GM23338 (cell line): ENCODE results near the gene KDM6A. TPM values are rescaled to one million over a fixed set of nuclear protein-coding genes. Genes with fewer than 3 reads are reported as not detected.

Experiments used
- ATAC-seq: fragments of 200-7000 bp; cut with Tn5 transposase; 3 replicates; pipeline ENCODE4 v1.9.1; 2020
- DNase-seq: peaks from one replicate; pipeline ENCODE4 v3.0.0-alpha.2; 2015; ENCODE audit warnings: low spot score
- H2AFZ ChIP-seq: fragments of 200-600 bp; sonication (generic); 2 replicates; pipeline ENCODE4 v1.8.0; 2016; ENCODE audit warnings: antibody characterized with exemption, mild to moderate bottlenecking, moderate library complexity
- H3F3A ChIP-seq: fragments of 200-600 bp; sonication (generic); replicated peaks from 2 replicates; pipeline ENCODE4 v1.8.0; 2017; ENCODE audit warnings: antibody characterized with exemption, mixed run types, low read depth
- H3K27ac ChIP-seq: fragments of 200-600 bp; sonication (generic); 2 replicates; pipeline ENCODE4 v1.6.1; 2016; ENCODE audit warnings: low read depth
- H3K27me3 ChIP-seq: fragments of 200-600 bp; sonication (generic); 2 replicates; pipeline ENCODE4 v1.8.0; 2016; ENCODE audit warnings: mild to moderate bottlenecking, mixed run types, moderate library complexity; ENCODE audit not compliant: insufficient read depth
- H3K36me3 ChIP-seq: fragments of 200-600 bp; sonication (generic); 2 replicates; pipeline ENCODE4 v1.8.0; 2016; ENCODE audit warnings: mild to moderate bottlenecking; ENCODE audit not compliant: insufficient read depth
- H3K4me1 ChIP-seq: fragments of 200-600 bp; sonication (generic); 2 replicates; pipeline ENCODE4 v1.8.0; 2016; ENCODE audit warnings: mild to moderate bottlenecking, moderate library complexity; ENCODE audit not compliant: insufficient read depth
- H3K4me2 ChIP-seq: fragments of 200-600 bp; sonication (generic); 2 replicates; pipeline ENCODE4 v1.7.1; 2017; ENCODE audit warnings: mixed run types
- H3K4me3 ChIP-seq: fragments of 200-600 bp; sonication (generic); 2 replicates; pipeline ENCODE4 v1.6.1; 2016; ENCODE audit warnings: mixed run types
- H3K79me2 ChIP-seq: fragments of 200-600 bp; sonication (generic); replicated peaks from 2 replicates; pipeline ENCODE4 v1.8.0; 2017; ENCODE audit warnings: mild to moderate bottlenecking; ENCODE audit not compliant: insufficient read depth
- H3K9me2 ChIP-seq: fragments of 200-600 bp; sonication (generic); 2 replicates; pipeline ENCODE4 v1.8.0; 2017; ENCODE audit not compliant: insufficient read depth
- H4K20me1 ChIP-seq: fragments of 200-600 bp; sonication (generic); replicated peaks from 2 replicates; pipeline ENCODE4 v1.8.0; 2017; ENCODE audit warnings: mild to moderate bottlenecking; ENCODE audit not compliant: insufficient read depth
- H3K27ac Mint-ChIP-seq: 2 replicates; pipeline ENCODE4 v1.8.0; 2020; ENCODE audit warnings: inconsistent platforms, mild to moderate bottlenecking, moderate library complexity, mixed read lengths
- H3K27me3 Mint-ChIP-seq: 3 replicates; pipeline ENCODE4 v1.8.0; 2022; ENCODE audit warnings: low read depth, mild to moderate bottlenecking, moderate library complexity, mixed read lengths, inconsistent platforms; ENCODE audit not compliant: insufficient read depth, poor library complexity
- H3K36me3 Mint-ChIP-seq: 3 replicates; pipeline ENCODE4 v1.8.0; 2021; ENCODE audit warnings: low read depth, mild to moderate bottlenecking, inconsistent platforms, moderate library complexity, mixed read lengths
- H3K4me1 Mint-ChIP-seq: 3 replicates; pipeline ENCODE4 v1.8.0; 2020; ENCODE audit warnings: mild to moderate bottlenecking, inconsistent platforms, mixed read lengths
- H3K4me3 Mint-ChIP-seq: 3 replicates; pipeline ENCODE4 v1.8.0; 2021; ENCODE audit warnings: moderate library complexity, mild to moderate bottlenecking, inconsistent platforms, mixed read lengths
- H3K9me3 Mint-ChIP-seq: 3 replicates; pipeline ENCODE4 v1.8.0; 2020; ENCODE audit warnings: moderate library complexity, mild to moderate bottlenecking, inconsistent platforms, mixed read lengths
- CREB1 ChIP-seq: fragments of 250-450 bp; sonication (Bioruptor Pico); IDR thresholded peaks from 2 replicates; pipeline ENCODE4 v1.5.0; 2020; ENCODE audit warnings: low read depth, mild to moderate bottlenecking, moderate library complexity
- ETS1 ChIP-seq: IDR thresholded peaks from 2 replicates; pipeline ENCODE4 v1.6.1; 2016; ENCODE audit warnings: antibody characterized with exemption
- EZH2 ChIP-seq: fragments of 200-600 bp; sonication (generic); IDR thresholded peaks from one replicate; pipeline ENCODE4 v1.8.0; 2017; ENCODE audit warnings: antibody characterized with exemption, mild to moderate bottlenecking, low read depth; ENCODE audit not compliant: unreplicated experiment
- EZH2phosphoT487 ChIP-seq: fragments of 200-600 bp; sonication (generic); IDR thresholded peaks from one replicate; pipeline ENCODE4 v1.8.1; 2018; ENCODE audit warnings: antibody characterized with exemption; ENCODE audit not compliant: unreplicated experiment
- JUNB ChIP-seq: IDR thresholded peaks from one replicate; pipeline ENCODE4 v1.6.1; 2016; ENCODE audit warnings: antibody characterized with exemption; ENCODE audit not compliant: unreplicated experiment
- NANOG ChIP-seq: IDR thresholded peaks from 2 replicates; pipeline ENCODE4 v1.6.1; 2016; ENCODE audit warnings: antibody characterized with exemption, borderline replicate concordance
- POLR2AphosphoS5 ChIP-seq: IDR thresholded peaks from 2 replicates; pipeline ENCODE4 v1.6.1; 2016; ENCODE audit warnings: antibody characterized with exemption, low read depth
- REST ChIP-seq: IDR thresholded peaks from one replicate; pipeline ENCODE4 v1.6.1; 2018; ENCODE audit warnings: antibody characterized with exemption; ENCODE audit not compliant: unreplicated experiment
- STAT1 ChIP-seq: IDR thresholded peaks from one replicate; pipeline ENCODE4 v1.6.1; 2016; ENCODE audit warnings: antibody characterized with exemption; ENCODE audit not compliant: unreplicated experiment
- ZNF114 ChIP-seq: fragments of 250-450 bp; sonication (Bioruptor Pico); IDR thresholded peaks from 2 replicates; pipeline ENCODE4 v1.5.0; 2020; ENCODE audit warnings: mild to moderate bottlenecking, moderate library complexity
- ZNF331 ChIP-seq: fragments of 250-450 bp; sonication (Bioruptor Pico); IDR thresholded peaks from 2 replicates; pipeline ENCODE4 v1.5.0; 2020; ENCODE audit warnings: low read depth, mild to moderate bottlenecking, moderate library complexity
- ZNF462 ChIP-seq: fragments of 250-450 bp; sonication (Bioruptor Pico); IDR thresholded peaks from 2 replicates; pipeline ENCODE4 v1.5.0; 2020; ENCODE audit warnings: mild to moderate bottlenecking, moderate library complexity
- polyA plus RNA-seq: library from polyadenylated mRNA; unstranded; fragments of >200 nt; fragmentation: Nextera tagmentation; extraction: Ambion mirVana; gene quantifications from 2 replicates; pipeline ENCODE4 v1.2.1, GENCODE V29; 2016
- total RNA-seq: library from RNA; depleted of rRNA; stranded (reverse); fragments of >200 nt; shearing (Covaris generic); gene quantifications from 2 replicates; pipeline ENCODE4 v1.2.3, GENCODE V29; 2014

Gene KDM6A
- total and polyA plus RNA-seq, 2 experiments from 2014 or later: 22.8 to 102 TPM

GRCh38 chrX:45007598-45007997 is 134.6 kb downstream of the KDM6A start:
- H3F3A ChIP-seq: 0 out of 2 replicates have a peak, but pooled peaks cover 2% of the 10 kb centered on the region
- H3K27me3 ChIP-seq: no peaks in the 10 kb centered on the region
- peaks cover 21% of the 10 kb centered on the region for H3K4me1 ChIP-seq
- Mint-ChIP-seq H3K4me3 (no peak overlapping the region), H3K27ac (no peak overlapping the region), H3K9me3 (peaks cover 12% of the 10 kb centered on the region), H3K27me3 (peaks cover 3% of the 10 kb centered on the region), H3K36me3 (peaks cover 48% of the 10 kb centered on the region), H3K4me1 (peaks cover 36% of the 10 kb centered on the region)
- peaks cover 96% of the 10 kb centered on the region for H3K79me2 ChIP-seq
- DNase-seq (no peak), ATAC-seq (no peak)
- no peak overlapping the region for H3K27ac ChIP-seq
- peaks cover 15% of the 10 kb centered on the region for H4K20me1 ChIP-seq
- TF ChIP-seq STAT1 (no peak), ZNF462 (no peak), REST (no peak), ZNF331 (CRISPR knock-in tag) (no peak), ZNF114 (CRISPR knock-in tag) (no peak), POLR2AphosphoS5 (no peak), EZH2phosphoT487 (no peak), EZH2 (no peak), JUNB (no peak), NANOG (no peak), CREB1 (no peak), ETS1 (no peak)
- no peak overlapping the region for H3K4me3 ChIP-seq
- no peaks in the 10 kb centered on the region for H3K36me3 ChIP-seq
- no peak overlapping the region for H2AFZ ChIP-seq
- H3K4me2 ChIP-seq: peak overlapping the region; percentile 66
- no peaks in the 10 kb centered on the region for H3K9me2 ChIP-seq
